ENCODE measurements around the gene SMAD5. TPM values are rescaled to one million over a fixed set of nuclear protein-coding genes. Genes with fewer than 3 reads are reported as not detected.

Gene SMAD5
- total RNA-seq, 1 donor from 2014 or later, result 71.3 TPM

GRCh38 chr5:136213919-136214493 lies 81.4 kb downstream of the SMAD5 start:
- Histone ChIP-seq H3K36me3 (ENCODE audit: insufficient read depth, low read length) (no peaks in the 10 kb centered on the region), H3K4me1 (ENCODE audit: insufficient read depth, low read length) (no peaks in the 10 kb centered on the region), H3K79me2 (ENCODE audit: insufficient read depth, low read length) (no peaks in the 10 kb centered on the region), H3K4me2 (ENCODE audit: low read length) (no peak overlapping the region), H2AFZ (ENCODE audit: low read depth, low read length) (no peak overlapping the region), H3K27ac (ENCODE audit: low read depth, low read length) (no peak overlapping the region), H3K27me3 (ENCODE audit: insufficient read depth, low read length) (peaks cover 11% of the 10 kb centered on the region), H3K9ac (ENCODE audit: low read length) (no peak overlapping the region), H4K20me1 (ENCODE audit: insufficient read depth, low read length) (no peaks in the 10 kb centered on the region), H3K4me3 (ENCODE audit: insufficient read depth, low read depth, low read length) (no peak overlapping the region), H3K9me3 (ENCODE audit: insufficient read depth, low read depth, low read length) (no peaks in the 10 kb centered on the region)
- peaks cover 14% of the 10 kb centered on the region for H3K36me3 Mint-ChIP-seq (ENCODE audit: low read depth, unreplicated experiment)
- peaks cover 4% of the 10 kb centered on the region for H3K4me1 Mint-ChIP-seq (ENCODE audit: low read depth, unreplicated experiment)
- no peak for TF ChIP-seq EZH2 (IDR thresholded peaks at IDR 0.05; ENCODE audit: insufficient read depth, low read length)
- no peak for TF ChIP-seq CTCF (IDR thresholded peaks at IDR 0.05; ENCODE audit: insufficient read depth, low read depth, low read length)
- FAIRE-seq, result no peak
- peaks cover 4% of the 10 kb centered on the region for H3K9me3 Mint-ChIP-seq (ENCODE audit: unreplicated experiment)
- H3K27me3 Mint-ChIP-seq (ENCODE audit: low read depth, unreplicated experiment), result peaks cover 10% of the 10 kb centered on the region
- DNase-seq (ENCODE audit: low read depth), result no peak
- no peak overlapping the region for H3K27ac Mint-ChIP-seq (ENCODE audit: unreplicated experiment)
- no peak overlapping the region for H3K4me3 Mint-ChIP-seq (ENCODE audit: unreplicated experiment)

- TF ChIP-seq CTCF (IDR thresholded peaks at IDR 0.05; ENCODE audit: insufficient read depth, low read depth, low read length) (no peak), EZH2 (IDR thresholded peaks at IDR 0.05; ENCODE audit: insufficient read depth, low read length) (no peak)
- no peak overlapping the region for H3K4me3 Mint-ChIP-seq (ENCODE audit: unreplicated experiment)
- Histone ChIP-seq H3K4me2 (ENCODE audit: low read length) (no peak overlapping the region), H3K79me2 (ENCODE audit: insufficient read depth, low read length) (no peaks in the 10 kb centered on the region), H3K4me1 (ENCODE audit: insufficient read depth, low read length) (no peaks in the 10 kb centered on the region), H3K36me3 (ENCODE audit: insufficient read depth, low read length) (no peaks in the 10 kb centered on the region), H3K27ac (ENCODE audit: low read depth, low read length) (no peak overlapping the region), H3K27me3 (ENCODE audit: insufficient read depth, low read length) (peaks cover 11% of the 10 kb centered on the region), H4K20me1 (ENCODE audit: insufficient read depth, low read length) (no peaks in the 10 kb centered on the region), H3K9me3 (ENCODE audit: insufficient read depth, low read depth, low read length) (no peaks in the 10 kb centered on the region), H3K9ac (ENCODE audit: low read length) (no peak overlapping the region), H3K4me3 (ENCODE audit: insufficient read depth, low read depth, low read length) (no peak overlapping the region), H2AFZ (ENCODE audit: low read depth, low read length) (no peak overlapping the region)
- H3K27ac Mint-ChIP-seq (ENCODE audit: unreplicated experiment), result no peak overlapping the region
- no peak for DNase-seq (ENCODE audit: low read depth)
- H3K36me3 Mint-ChIP-seq (ENCODE audit: low read depth, unreplicated experiment), result peaks cover 19% of the 10 kb centered on the region
- H3K9me3 Mint-ChIP-seq (ENCODE audit: unreplicated experiment), result peaks cover 19% of the 10 kb centered on the region
- FAIRE-seq, result no peak
- H3K27me3 Mint-ChIP-seq (ENCODE audit: low read depth, unreplicated experiment), result peaks cover 5% of the 10 kb centered on the region
- peaks cover 4% of the 10 kb centered on the region for H3K4me1 Mint-ChIP-seq (ENCODE audit: low read depth, unreplicated experiment)
These were observed 83.2 kb downstream of the SMAD5 start for GRCh38 chr5:136215812-136216211.

- Mint-ChIP-seq H3K27me3 (ENCODE audit: low read depth, unreplicated experiment) (peaks cover under 1% of the 10 kb centered on the region), H3K4me3 (ENCODE audit: unreplicated experiment) (no peak overlapping the region), H3K9me3 (ENCODE audit: unreplicated experiment) (peaks cover 22% of the 10 kb centered on the region), H3K4me1 (ENCODE audit: low read depth, unreplicated experiment) (peaks cover 4% of the 10 kb centered on the region), H3K27ac (ENCODE audit: unreplicated experiment) (no peak overlapping the region), H3K36me3 (ENCODE audit: low read depth, unreplicated experiment) (peaks cover 21% of the 10 kb centered on the region)
- H3K79me2 ChIP-seq (ENCODE audit: insufficient read depth, low read length), result no peaks in the 10 kb centered on the region
- FAIRE-seq, result no peak
- no peak for TF ChIP-seq CTCF (IDR thresholded peaks at IDR 0.05; ENCODE audit: insufficient read depth, low read depth, low read length)
- TF ChIP-seq EZH2 (IDR thresholded peaks at IDR 0.05; ENCODE audit: insufficient read depth, low read length), result no peak
- H3K27me3 ChIP-seq (ENCODE audit: insufficient read depth, low read length), result peaks cover 10% of the 10 kb centered on the region
- H3K36me3 ChIP-seq (ENCODE audit: insufficient read depth, low read length), result no peaks in the 10 kb centered on the region
- H3K4me1 ChIP-seq (ENCODE audit: insufficient read depth, low read length), result no peaks in the 10 kb centered on the region
- no peak overlapping the region for H2AFZ ChIP-seq (ENCODE audit: low read depth, low read length)
- no peaks in the 10 kb centered on the region for H4K20me1 ChIP-seq (ENCODE audit: insufficient read depth, low read length)
- no peak overlapping the region for H3K4me3 ChIP-seq (ENCODE audit: insufficient read depth, low read depth, low read length)
- H3K4me2 ChIP-seq (ENCODE audit: low read length), result no peak overlapping the region
- no peak overlapping the region for H3K9ac ChIP-seq (ENCODE audit: low read length)
- no peak overlapping the region for H3K27ac ChIP-seq (ENCODE audit: low read depth, low read length)
- peaks cover 2% of the 10 kb centered on the region for H3K9me3 ChIP-seq (ENCODE audit: insufficient read depth, low read depth, low read length)
- DNase-seq (ENCODE audit: low read depth), result no peak
These were observed 83.6 kb downstream of the SMAD5 start for GRCh38 chr5:136216230-136216629.

Data from astrocyte (in vitro differentiated cells and primary cell).